EL (cell line): ENCODE results near the gene AADAC.
"Not testable (repeated sequence)": the region's sequence is repeated elsewhere in the genome, so short reads cannot be mapped to it uniquely, and the experiment has no call there.

Source experiments
- DNase-seq: peaks from one replicate; pipeline ENCODE4 v3.0.0-alpha.2; 2016

Gene AADAC, protein sequence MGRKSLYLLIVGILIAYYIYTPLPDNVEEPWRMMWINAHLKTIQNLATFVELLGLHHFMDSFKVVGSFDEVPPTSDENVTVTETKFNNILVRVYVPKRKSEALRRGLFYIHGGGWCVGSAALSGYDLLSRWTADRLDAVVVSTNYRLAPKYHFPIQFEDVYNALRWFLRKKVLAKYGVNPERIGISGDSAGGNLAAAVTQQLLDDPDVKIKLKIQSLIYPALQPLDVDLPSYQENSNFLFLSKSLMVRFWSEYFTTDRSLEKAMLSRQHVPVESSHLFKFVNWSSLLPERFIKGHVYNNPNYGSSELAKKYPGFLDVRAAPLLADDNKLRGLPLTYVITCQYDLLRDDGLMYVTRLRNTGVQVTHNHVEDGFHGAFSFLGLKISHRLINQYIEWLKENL

DNA sequence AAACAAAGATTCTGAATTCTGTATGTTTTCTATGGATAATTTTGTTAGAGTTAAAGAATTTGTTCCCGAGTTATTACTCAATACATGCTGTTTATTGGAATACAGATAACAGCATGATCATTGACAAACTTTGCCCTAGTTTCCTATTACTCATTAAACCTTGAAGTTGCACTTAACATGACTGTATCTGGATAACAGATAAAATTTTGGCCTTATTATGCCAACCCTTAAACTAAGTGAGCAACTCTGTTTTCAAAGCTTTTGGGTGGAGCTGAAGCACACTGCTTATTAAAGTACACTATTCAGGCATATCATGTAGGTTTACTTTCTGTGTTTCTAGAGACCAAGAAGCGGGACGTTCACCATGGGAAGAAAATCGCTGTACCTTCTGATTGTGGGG lies at the start of gene AADAC:
TSS of gene AADAC (plus strand) at position 318 of the 400 bp plus-strand sequence. CDS start at position 365, 47 bp downstream.
- DNase-seq, result no peak

DNA sequence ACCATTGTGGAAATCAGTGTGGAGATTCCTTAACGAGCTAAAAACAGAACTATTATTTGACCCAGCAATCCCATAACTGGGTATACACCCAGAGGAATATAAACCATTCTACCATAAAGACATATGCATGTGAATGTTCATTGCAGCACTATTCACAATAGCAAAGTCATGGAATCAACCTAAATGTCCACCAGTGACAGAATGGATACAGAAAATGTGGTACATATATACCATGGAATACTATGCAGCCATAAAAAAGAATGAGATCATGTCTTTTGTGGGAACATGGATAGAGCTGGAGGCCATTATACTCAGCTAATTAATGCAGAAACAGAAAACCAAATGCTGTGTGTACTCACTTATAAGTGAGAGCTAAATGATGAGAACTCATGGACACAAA lies 49.2 kb upstream of the AADAC start:
- not testable (repeated sequence) for DNase-seq

DNA sequence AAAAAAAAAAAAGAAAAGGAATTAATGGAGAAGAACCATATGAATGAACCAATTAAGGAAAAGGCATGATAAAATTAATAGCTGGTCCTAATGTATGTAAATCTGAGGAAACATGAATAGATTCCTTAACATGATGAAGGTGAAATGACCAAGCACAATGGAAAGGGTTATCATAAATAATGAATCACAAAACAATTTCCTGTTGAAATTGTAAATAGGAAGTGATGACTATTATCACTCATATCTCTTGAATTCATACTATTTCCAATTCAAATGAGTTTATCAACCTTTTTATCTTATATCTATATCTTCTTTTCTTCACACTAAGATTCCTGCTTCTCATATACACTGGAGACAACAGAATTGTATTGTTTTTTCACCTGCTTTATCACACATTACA lies 48.2 kb upstream of the AADAC start:
- no peak for DNase-seq

DNA sequence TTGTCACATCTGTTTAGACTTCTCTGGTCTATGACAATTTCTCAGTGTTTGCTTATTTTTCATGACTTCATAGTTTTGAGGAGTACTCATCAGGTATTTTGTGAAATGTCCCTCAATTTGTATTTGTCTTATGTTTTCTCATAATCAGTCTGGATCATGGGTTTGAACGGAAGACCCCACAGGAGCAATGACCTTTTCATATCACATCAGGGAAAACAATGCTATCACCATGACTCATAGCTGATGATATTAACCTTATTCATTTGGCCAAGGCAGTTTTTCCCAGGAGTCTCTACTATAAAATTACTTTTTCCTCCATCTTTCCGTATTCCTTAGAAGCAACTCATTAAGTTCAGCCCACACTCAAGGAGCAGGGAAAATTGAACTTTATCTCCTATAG lies 47.5 kb upstream of the AADAC start:
- peak; percentile 39 for DNase-seq

DNA sequence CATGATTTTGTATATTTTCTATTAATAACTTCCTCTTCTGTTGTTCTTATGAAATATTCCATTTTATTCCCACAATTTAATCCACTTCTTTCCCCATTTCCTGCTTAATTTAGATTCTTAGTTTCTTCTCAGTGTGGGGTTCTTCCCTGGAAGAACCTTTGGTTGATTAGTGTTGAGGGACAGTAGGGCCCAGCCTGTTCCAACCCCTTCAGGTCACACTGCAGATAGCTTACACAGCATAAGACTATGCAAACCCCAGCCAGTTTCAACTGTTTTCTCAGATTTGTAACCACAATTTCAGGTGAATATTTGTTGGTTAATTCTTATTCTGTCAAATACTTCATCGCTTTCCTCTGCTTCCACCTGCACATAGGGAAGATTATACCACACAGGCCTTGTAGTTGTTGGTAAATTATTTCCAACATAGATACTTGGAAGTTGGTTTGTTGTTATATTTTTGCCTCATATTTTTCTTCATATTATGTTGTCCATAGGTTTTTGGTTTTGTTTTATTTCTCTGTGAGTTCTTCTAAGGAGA lies 45.5 kb upstream of the AADAC start:
- DNase-seq, result no peak

DNA sequence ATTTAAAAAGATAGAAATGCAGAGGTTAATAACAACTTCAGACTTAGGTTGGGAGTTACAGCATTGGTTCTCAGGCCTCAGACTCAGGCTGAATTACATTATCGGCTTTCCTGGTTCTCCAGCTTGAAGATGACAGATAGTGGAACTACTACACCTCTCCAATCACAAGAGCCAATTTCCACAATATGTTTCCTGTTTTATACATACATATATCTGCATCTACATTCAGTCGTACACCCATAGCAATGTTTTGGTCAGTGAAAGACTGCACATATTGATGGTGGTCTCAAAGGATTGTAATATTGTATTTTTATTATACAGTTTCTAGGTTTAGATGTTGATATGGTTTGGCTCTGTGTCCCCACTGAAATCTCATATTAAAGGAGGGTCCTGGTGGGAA lies 44.7 kb upstream of the AADAC start:
- DNase-seq, result no peak

DNA sequence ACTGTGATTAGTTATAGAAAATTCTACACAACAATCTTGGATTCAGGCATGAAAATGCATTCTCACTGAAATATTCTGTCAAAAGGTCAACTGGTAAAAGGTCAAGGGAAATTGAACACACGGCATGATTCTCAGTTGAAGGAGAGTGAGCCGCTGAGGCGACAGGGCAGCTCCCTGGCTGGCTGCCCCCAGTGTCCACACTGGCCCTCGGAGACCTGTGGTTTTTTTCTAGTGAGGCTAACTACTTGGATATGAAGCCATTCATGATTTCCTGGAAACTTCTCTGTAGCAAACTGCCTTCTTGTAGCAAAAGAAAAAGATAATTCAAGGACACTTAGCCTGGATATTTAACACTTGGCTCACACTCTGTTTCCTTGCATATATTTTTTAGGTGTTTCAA lies 43.0 kb upstream of the AADAC start:
- DNase-seq, result no peak

DNA sequence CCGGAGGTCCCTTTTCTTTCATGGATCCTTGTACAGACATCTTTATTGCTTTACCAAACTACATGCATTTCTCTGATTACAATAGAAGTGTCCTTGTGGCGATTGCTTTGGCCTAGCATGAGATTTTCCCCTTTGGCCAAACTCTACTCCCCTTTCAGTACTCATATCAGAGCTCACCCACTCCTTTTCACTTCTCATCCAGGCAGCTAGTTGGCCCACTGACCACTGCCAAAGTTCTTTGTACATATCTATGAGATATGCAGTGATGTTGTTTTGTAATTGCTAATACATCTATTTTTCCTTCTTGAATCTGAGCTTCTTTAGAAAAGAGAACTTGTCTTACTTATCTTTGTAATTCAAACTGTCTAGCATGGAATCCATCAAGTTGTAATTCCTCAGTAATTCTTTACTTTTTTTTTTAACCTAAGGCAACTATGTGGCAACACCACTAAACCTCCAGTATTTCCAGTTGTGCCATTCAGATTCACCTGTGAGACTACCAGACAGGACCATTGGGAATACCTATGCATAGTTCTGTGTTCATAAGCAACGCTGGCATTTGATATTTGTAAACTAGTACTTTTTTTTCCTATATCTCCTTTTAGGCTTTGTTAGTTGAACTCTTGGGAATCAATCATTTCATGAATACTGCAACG lies 41.0 kb upstream of the AADAC start:
- DNase-seq, result no peak

DNA sequence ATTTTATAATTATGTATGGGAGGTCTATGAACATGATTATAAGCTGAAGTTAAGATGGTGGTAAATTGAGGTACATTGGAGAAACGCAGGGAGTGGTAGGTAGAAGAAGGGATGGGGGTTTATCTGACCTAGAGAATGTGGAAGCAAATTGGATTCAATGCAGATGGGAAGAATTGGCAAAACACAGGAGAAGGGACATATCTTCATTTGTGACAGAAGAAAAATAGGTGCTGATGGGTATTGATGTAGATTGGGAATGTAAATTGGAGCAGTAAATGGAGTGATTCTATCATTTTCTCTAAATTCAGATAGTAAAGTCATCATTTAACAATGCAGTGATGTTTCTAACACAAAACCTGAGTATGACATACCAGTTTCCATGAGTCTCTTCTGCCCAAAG lies 39.7 kb upstream of the AADAC start:
- DNase-seq, result no peak

DNA sequence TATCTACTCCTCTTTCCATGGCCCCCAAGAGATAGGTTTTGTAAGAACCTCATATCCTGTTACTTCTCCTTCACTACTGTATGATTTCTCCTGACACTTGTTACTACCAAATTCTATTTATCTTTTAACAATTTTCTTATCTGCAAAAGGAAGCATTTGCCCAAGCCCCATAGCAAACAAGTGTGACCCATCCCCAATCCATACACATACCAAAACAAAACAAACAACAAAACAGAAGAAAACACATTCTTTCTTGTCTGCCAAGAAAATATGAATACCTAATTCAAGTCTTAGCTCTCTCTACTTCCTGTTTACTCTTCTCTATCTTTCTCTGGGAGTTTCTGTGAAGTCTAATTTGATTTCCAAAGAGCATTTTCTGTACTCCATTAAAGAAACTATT lies 39.0 kb upstream of the AADAC start:
- DNase-seq, result no peak

DNA sequence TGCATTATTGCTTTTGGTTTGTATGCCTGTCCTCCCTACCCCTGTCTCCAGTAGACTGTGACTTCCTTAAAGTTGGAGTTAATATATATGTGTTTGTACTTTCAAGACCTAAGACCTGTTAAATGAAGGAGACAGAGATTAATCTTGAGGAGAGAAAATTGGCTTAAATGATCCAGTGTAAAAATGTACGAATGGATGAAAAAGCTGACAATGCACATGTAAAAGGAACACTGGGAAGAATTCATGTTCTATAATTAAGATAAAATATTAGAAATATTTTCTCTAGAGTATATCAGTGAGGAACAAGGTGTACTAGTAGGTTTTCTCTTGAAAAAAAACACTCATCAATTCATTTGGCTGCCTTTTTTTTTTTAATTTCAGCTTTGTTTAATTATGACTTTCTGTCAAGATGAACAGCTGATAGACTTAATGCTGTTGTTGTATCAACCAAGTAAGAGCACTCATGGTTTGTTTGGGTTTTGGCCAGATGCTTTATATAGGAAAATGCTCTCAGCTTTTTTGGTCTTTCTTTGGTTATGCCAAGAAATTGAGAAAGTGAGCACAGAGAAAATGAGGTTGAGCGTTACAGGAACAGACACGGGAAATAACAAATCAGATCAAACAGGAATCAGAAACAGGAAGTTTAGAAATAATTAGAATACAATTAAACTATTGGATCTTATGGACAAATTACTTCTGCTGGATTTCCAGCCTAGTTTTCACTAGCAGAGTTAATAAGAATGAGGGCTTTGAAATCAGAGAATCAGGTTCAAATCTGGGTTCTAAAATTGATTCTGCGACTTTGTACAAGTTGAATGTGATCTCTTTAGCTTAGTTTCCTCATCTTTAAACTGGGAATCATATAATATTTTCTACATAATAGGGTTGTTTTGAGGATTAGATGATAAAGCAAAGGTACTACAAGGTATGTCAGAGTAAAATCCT lies 38.3 kb upstream of the AADAC start:
- DNase-seq, result no peak

DNA sequence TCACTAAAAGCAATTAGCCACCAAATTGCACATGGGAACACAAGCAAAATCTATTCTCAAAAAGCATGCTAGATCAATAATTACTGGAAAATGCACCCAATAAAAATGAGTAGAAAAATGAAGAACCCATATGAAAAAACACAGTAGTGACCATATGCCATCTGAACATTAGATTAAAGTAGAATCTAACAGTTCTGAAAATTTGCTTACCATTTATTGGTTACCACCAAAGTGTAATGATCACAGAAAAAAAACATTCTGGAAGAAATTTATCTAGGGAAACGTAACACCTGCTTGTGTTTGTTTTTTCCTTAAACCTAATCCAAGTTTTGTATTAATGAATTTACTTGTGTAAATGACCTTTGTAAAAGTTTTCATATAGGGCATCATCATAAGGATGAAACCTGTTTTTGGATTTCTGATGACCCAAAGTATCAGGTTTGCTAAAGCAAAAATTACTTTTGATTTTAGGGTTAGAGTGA lies 37.6 kb upstream of the AADAC start:
- DNase-seq, result no peak

DNA sequence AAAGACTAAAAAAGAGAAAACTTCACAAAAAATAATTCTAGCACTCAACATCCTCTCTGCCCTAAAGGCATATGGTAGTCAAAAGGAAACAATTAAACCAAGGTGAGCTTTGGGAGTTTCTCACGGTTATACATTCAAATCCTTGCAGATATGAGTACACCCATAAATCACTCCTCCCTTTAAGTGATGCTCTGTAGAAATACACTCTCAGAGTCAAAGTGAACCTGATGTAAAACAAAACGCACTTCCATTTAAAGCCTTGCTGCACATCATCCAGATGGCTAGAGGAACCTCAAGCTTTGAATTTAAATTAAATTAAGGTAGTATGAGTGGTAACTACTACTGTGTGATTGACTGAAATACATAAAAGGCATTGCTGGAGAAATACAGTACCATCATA lies 36.0 kb upstream of the AADAC start:
- DNase-seq, result no peak

DNA sequence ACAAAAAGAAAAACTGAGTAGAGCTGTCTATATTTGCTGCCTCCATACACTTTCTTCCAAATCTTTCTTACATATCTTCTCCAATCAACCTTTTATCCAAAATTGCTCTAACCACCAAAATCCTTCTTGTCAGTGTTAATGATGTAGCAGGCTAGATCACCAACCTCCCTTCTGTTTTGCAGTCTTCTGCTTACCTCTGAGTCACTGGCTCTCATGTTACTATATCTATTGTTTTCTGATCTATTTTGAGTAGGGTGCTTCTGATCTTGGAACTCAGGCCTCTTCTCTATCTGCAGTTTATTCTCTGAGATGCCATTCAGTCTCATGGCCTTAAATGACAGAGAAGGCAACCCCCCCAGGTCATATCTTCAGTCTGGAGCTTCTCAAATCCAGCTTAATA lies 26.3 kb upstream of the AADAC start:
- no peak for DNase-seq

DNA sequence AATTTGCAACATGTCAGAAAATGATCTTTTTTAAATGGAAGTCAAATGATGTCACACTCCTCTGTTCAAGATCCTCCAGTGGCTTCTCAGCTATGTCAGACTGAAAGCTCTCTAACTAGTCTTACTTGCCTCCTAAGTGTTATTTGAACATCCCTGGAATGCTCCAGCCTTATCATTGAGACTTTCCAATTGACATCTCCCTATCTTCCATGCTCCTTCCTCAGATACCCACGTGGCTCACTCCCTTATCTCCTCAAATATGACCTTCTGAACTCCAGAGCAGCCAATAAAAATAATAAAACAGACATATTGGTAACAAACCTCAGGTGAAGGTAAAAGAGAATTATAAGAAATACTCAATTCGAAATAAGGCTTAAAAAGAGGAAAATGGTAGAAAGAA lies 25.5 kb upstream of the AADAC start:
- DNase-seq, result no peak

DNA sequence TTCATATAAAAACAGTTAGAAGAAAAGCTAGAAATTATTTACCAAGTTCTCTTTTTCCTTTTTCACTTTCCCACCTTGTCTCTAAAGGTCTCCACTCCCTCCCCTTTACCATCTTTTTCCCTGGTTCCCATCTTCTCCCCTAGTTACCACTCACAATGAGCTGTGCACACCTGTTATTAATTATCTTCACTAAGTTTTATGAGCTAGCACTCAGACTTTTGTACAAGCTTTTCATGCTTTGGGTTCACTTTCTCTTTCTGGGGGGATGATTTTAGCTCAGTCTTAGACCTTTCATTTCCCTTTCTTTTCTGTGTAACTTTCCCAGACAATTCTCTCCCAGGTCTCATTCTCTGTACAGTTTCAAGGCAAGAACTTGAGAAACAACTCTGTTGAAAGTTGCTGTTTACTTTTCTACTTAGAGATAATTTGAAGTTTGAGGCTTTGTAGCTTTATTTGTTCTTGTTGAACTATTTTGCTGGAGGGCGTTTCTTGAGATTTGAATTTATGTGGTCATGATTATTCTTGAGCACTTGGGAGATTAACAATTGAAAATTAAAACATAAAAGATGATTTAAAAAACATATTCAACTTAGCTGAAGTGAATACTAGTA lies 24.0 kb upstream of the AADAC start:
- peak; percentile 4 for DNase-seq

DNA sequence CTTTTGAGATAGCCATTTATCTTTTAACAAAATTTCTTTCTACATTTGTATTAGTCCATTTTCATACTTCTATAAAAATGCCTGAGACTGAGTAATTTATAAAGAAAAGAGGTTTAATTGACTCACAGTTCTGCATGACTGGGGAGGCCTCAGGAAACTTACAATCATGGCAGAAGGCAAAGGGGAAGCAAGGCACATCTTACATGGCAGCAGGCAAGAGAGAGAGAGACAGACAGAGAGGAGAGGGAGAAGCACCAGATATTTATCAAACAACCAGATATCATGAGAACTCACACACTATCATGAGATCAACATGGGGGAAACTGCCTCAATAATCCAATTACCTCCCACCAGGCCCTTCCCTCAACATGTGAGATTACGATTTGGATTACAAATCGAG lies 23.2 kb upstream of the AADAC start:
- DNase-seq, result not testable (repeated sequence)

DNA sequence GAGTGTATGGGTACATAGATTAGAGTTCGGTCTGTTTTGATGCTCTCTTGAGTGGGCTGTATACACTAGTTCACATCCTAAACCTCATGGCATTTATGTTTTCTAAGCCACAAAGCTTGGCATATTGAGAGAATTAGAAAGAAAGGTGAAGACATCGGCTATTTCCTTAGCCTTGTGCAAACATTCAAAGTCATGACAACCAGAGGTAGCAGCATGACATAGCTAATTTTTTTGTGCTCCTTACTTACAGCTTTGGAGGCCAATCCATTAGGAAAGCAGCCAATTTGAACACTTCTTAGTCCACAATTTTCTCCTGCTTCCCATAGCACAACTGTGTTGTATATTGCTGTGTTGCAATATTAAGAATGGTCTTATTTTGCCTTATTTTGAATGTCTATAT lies 21.5 kb upstream of the AADAC start:
- no peak for DNase-seq

DNA sequence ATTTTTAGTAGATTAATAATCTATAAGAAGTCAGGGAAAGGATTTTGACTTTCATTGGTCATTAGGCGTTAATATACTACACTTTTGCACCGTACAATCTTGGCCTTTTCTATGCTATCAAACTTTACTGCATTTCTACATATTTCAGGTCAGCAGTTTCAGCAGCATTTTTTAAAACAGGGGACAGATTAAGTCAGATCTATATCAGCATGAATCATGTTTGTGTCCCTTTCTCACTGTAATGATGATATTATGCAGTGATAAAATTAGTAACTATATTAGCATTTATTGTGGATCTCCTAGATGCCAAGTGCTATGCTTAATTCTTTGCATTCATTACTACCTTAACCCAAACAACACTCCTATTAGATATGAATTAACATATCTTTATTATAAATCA lies 20.3 kb upstream of the AADAC start:
- DNase-seq, result no peak

DNA sequence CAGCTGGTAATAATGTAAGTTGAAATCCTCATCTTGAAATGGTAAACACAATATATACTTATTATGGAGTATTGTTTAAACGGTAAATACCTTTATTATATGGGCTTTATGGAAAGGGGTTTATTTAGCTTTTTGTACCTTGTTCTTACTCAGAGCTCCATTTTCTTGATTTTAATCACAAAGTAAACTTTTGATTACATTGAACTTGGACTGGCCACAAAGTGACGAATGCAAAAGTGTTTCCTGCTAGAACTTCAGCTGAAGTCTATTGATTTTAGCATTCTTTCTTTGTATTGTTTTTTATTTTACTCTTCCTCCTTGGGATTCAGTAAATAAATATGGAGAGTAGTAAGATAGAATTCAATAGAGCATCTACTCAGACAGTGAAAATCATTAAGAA lies 19.8 kb upstream of the AADAC start:
- DNase-seq, result no peak

DNA sequence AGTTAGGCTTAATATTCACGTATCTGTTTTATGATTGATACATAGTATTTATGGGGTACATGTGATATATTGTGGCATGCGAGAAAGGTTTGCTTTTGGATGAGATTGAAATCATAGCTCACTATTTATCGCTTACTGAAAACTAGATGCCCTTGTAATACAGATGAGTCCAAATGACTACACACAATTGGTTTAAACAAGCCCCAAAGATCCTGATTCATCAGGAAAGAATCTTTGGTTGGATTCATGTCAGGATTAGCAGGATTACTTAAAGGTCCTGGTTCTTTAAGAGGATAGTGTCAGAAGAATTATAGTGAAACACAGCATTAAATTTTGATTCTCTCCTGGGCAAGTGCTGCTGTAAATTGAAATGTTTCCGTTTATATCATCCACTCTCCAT lies 18.6 kb upstream of the AADAC start:
- DNase-seq, result peak; percentile 74

DNA sequence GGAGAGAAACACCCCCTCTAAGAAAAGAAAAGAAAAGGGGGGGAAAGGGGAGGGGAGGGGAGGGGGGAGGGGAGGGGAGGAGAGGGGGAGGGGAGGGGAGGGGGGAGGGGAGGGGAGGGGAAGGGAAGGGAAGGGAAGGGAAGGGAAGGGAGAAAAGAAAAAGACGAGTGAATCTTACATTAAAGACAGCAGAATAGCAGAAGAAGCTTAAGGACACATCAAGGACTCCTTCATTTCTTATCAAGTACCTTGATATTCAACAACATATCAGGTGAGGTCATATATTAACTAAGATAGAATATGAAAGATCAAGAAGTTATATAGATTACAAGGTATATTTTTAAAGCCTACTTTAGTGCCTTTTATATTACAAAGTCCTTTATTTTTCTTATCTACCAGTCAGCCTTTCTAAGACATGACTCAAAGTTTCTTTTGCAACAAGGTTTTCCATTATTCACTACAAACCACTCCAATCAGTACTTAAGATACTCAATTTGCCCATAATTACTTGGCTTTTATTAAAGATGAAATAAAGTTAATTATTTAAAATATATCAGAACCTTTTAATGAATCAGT lies 17.7 kb upstream of the AADAC start:
- DNase-seq, result no peak
